Mesothelial cell of epicardium (in vitro differentiated cells): Measurements from ENCODE around the gene PTBP1. TPM values are rescaled to one million over a fixed set of nuclear protein-coding genes. Genes with fewer than 3 reads are reported as not detected.
A peak's percentile ranks its signal among the peaks of the same experiment; 100 is the strongest.

Experiments
- DNase-seq, 2 experiments: peaks; one replicate each; pipeline ENCODE4 v3.0.0; 2021; ENCODE audit warnings: low spot score in 2 of 2; ENCODE audit not compliant: unreplicated experiment in 2 of 2
- H3K27ac Mint-ChIP-seq: 2 replicates; pipeline ENCODE4 v1.8.0; 2021; ENCODE audit warnings: mixed read lengths
- H3K27me3 Mint-ChIP-seq: 2 replicates; pipeline ENCODE4 v1.8.0; 2021; ENCODE audit warnings: low read depth, mixed read lengths
- H3K36me3 Mint-ChIP-seq: 2 replicates; pipeline ENCODE4 v1.8.0; 2021; ENCODE audit warnings: mixed read lengths
- H3K4me1 Mint-ChIP-seq: 2 replicates; pipeline ENCODE4 v1.8.0; 2021; ENCODE audit warnings: mixed read lengths
- H3K4me3 Mint-ChIP-seq: 2 replicates; pipeline ENCODE4 v1.8.0; 2021; ENCODE audit warnings: mild to moderate bottlenecking, moderate library complexity, mixed read lengths
- H3K9me3 Mint-ChIP-seq: 2 replicates; pipeline ENCODE4 v1.8.0; 2021; ENCODE audit warnings: mixed read lengths
- total RNA-seq: library from RNA; stranded (reverse); gene quantifications from 3 replicates; pipeline ENCODE4 v1.2.1, GENCODE V29; 2021
- TF ChIP-seq, protein P1 (sequence below): fragments of 200-600 bp; sonication (generic); IDR thresholded peaks from one replicate; pipeline ENCODE4 v1.5.0; 2021; ENCODE audit warnings: antibody characterized with exemption; ENCODE audit not compliant: unreplicated experiment

PTBP1 gene
- total RNA-seq, 1 donor from 2014 or later = 447 TPM

DNA sequence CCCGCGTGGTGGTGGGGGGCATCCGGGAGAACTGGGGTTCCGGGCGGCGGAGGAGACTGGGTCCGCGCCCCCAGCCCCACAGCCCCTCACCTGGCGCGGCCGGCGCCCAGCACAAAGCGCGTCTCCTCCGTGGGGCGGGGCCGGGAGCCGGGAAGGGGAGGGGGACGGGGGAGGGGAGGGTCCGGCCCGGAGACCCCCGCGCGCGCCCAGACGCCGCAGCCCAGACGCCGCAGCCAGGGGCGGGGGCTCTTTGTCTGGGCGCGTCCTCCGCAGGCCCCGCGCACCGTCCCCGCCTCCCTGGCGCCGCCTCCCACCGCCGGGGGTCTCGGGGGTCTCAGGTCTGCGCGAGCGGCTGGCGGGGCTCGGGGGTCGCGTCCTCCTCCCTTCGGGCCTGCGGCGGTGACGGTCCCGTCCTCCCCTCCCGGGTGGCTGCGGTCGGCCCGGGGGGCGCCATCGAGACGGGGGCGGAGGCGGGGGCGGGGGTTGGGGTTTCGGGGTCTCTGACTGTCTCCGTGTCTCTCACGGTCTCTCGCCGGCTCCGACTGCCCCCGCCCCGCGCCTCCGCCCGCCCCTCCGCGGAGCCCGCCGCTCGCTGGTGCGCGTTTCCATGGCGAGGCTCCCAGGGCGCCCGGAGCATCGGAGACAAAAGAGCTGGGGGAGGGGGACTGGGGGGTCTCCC is 24.7 kb downstream of the PTBP1 start, which contains the start of gene PLPPR3:
Gene PLPPR3 (minus strand): TSS at position 131 of the 679 bp plus-strand sequence. CDS start 396 bp downstream, outside the sequence.
- no peaks in the 10 kb centered on the region for H3K27me3 Mint-ChIP-seq
- peak within 1 kb of the TSS; percentile 56 for H3K27ac Mint-ChIP-seq
- TF ChIP-seq, protein P1, sequence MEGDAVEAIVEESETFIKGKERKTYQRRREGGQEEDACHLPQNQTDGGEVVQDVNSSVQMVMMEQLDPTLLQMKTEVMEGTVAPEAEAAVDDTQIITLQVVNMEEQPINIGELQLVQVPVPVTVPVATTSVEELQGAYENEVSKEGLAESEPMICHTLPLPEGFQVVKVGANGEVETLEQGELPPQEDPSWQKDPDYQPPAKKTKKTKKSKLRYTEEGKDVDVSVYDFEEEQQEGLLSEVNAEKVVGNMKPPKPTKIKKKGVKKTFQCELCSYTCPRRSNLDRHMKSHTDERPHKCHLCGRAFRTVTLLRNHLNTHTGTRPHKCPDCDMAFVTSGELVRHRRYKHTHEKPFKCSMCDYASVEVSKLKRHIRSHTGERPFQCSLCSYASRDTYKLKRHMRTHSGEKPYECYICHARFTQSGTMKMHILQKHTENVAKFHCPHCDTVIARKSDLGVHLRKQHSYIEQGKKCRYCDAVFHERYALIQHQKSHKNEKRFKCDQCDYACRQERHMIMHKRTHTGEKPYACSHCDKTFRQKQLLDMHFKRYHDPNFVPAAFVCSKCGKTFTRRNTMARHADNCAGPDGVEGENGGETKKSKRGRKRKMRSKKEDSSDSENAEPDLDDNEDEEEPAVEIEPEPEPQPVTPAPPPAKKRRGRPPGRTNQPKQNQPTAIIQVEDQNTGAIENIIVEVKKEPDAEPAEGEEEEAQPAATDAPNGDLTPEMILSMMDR = no peak
- DNase-seq = peak in 1 of 2 experiments; percentile 69
- H3K9me3 Mint-ChIP-seq = no peaks in the 10 kb centered on the region
- H3K4me1 Mint-ChIP-seq = peaks cover 6% of the 10 kb centered on the region
- peak within 1 kb of the TSS; percentile 70 for H3K4me3 Mint-ChIP-seq
- H3K36me3 Mint-ChIP-seq = peaks cover under 1% of the 10 kb centered on the region

DNA sequence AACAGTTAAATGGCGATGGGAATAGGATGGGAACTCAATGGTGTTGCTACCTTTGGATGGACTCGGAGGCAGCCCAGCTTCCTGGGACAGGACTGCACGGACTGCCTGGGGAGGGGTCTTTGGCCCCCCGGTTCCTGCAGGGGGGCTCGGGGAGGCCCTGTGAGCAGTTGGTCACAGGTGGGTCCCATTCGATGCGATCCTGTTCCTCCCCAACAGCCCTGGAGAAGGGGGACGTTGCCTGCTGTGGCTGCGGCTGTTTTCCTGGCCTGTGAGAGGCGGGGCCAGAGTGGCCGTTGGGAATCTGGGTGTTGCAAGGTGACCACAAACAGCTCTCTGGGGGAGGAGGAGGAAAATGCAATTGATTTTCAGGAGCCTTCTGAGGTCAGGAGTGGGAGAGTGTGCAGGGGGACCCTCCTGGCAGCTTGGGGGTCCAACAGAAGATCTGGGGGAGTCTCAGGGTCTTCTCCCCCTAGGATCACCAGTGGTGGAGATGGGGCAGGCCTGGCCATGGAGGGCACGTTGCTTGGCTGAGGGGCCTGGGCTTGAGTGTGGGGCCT is 26.4 kb downstream of the PTBP1 start:
- peak overlapping the region; percentile 59 for H3K27ac Mint-ChIP-seq
- H3K36me3 Mint-ChIP-seq = no peaks in the 10 kb centered on the region
- no peak for DNase-seq
- H3K4me3 Mint-ChIP-seq = peak overlapping the region; percentile 61
- no peaks in the 10 kb centered on the region for H3K9me3 Mint-ChIP-seq
- TF ChIP-seq, protein P1 = no peak
- H3K4me1 Mint-ChIP-seq = peaks cover 6% of the 10 kb centered on the region
- H3K27me3 Mint-ChIP-seq = no peaks in the 10 kb centered on the region

DNA sequence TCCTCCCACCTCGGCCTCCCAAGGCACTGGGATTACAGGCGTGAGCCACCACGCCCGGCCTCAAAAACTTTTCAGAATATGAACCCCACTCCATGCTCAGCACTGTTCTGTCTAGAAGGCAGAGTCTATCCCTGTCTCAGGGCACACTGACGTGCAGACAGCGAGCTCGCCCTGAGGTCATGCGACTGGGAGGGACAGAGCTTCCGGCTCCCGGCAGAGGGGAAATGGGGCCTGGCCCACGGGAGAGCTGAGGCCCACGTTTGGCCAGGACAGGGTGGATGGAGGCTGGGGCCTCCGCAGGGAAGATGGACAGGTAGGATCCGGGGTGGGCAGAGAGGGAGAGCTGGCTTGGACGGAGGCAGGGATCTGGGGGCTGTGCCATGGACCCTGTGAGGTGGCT is 27.6 kb downstream of the PTBP1 start:
- H3K27me3 Mint-ChIP-seq = no peaks in the 10 kb centered on the region
- no peak overlapping the region for H3K27ac Mint-ChIP-seq
- H3K36me3 Mint-ChIP-seq = no peaks in the 10 kb centered on the region
- peaks cover 6% of the 10 kb centered on the region for H3K4me1 Mint-ChIP-seq
- H3K4me3 Mint-ChIP-seq = no peak overlapping the region
- no peak for DNase-seq
- TF ChIP-seq, protein P1 = no peak
- no peaks in the 10 kb centered on the region for H3K9me3 Mint-ChIP-seq

DNA sequence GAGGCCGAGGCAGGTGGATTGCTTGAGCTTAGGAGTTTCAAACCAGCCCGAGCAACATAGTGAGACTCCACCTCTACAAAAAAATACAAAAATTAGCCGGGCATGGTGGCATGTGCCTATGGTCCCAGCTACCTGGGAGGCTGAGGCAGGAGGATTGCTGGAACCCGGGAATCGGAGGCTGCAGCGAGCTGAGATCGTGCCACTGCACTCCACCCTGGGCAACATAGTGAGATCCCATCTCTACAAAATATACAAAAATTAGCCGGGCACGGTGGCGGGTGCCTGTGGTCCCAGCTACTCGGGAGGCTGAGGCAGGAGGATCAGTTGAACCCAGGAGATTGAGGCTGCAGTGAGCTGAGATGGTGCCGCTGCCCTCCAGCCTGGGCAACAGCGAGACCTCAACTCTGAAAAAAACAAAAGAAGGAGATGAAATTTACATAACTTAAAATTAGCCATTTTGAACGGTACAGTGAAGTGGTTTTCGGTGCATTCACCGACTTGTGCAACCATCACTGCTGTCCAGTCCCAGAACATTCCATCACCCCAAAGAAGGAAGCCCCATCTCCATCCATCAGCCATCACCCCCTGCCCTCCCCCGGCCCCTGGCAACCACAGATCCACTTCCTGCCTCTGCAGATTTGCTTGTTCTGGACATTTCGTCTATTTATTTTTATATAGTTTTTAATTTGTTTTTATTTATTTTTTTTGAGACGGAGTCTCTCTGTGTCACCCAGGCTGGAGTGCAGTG is 28.8 kb downstream of the PTBP1 start:
- no peak for DNase-seq
- Mint-ChIP-seq H3K4me3 (no peak overlapping the region), H3K27me3 (no peaks in the 10 kb centered on the region), H3K9me3 (no peaks in the 10 kb centered on the region), H3K4me1 (peaks cover 6% of the 10 kb centered on the region), H3K36me3 (no peaks in the 10 kb centered on the region), H3K27ac (no peak overlapping the region)
- TF ChIP-seq, protein P1 = no peak

DNA sequence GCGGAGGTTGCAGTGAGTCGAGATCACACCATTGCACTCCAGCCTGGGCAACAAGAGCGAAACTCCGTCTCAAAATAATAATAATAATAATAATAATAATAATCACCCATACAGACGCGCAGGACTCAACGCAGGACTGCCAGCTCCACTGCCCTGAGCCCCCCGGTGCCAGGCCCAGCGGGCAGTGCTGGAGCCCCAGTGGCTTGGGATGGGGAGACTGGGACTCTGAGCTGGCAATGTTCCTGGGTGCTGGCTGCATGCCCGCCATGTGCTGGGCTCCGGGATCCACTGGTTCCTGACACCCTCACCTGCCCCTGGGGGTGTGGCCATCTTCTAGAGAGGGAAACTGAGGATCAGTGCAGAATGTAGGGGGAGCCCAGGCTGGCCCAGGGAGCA is 30.1 kb downstream of the PTBP1 start:
- Mint-ChIP-seq H3K4me1 (peaks cover 6% of the 10 kb centered on the region), H3K4me3 (no peak overlapping the region), H3K9me3 (no peaks in the 10 kb centered on the region), H3K27ac (no peak overlapping the region), H3K27me3 (no peaks in the 10 kb centered on the region), H3K36me3 (no peaks in the 10 kb centered on the region)
- TF ChIP-seq, protein P1 = no peak
- no peak for DNase-seq
